CMK (cell line): ENCODE results near the gene PLXDC2.

Experiments
- DNase-seq: peaks from one replicate; pipeline ENCODE4 v3.0.0-alpha.2; 2010; ENCODE audit warnings: low read depth

Gene PLXDC2

DNA sequence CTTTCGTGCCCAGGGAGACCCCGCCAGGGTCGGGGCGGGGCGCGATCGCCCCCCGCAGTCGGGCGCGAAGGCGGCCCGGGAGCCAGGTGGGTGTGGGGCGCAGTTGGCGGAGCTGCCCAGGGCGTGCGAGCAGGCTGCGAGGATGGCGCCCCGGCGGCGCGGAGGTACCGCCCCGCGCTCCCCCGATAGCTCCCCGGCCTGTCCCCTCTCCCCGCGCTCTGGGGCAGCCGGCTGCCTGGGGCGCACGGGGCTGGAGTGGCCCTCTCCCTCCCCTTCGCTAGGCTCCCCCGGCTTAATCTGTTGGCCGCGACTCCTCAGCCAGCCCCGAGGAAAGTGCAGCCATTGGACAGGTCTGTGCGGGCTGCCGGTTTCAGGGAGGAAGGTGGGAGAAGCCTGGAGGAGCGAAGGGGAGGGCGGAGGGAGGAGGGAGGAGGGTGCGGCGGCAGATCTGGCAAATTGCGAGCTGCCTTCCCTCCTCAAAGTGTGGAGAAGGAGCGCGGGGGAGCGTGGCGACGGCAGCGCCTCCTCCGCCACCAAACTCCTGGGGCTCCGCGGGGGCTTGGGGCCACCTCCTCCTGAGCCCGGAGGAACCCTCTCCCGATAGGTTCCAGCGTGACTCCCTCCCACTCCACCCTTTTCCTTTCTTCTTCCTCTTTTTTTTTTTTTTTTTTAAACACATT lies 361 bp upstream of the PLXDC2 start:
- no peak for DNase-seq

DNA sequence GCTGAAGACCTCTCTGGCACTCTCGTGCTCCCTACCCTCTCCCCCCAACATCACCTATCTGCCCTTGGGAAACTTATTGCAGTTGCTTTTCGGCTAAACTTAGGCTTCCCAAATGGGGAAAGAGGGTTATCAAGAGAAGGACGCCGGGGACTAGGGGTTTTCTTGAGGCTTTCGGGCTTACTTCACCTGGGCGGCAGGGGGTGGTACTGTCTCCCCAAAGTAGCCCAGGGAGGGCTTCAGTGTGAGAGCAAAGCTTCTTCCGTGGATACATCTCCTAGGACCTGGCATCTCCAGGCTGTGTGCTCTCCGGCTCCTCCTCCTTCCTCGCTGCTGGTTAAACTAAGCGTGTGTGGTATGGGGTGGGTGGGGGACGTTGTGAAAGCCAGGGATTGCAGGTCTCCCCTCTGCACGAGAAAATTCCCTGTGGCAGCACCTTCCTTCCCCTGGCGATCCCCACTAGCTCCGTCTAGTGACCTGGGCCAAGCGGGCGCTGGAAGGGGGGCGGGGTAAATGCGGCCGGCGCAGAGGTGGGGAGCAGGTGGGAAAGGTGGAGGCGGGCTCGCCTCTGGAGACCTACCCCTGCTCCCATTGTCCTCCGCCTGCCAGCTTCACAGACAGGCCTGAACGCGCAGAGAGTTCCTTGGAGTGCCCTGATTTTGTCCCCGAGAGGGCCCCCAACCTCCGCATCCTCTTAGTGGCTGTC lies 1.1 kb downstream of the PLXDC2 start:
- no peak for DNase-seq

DNA sequence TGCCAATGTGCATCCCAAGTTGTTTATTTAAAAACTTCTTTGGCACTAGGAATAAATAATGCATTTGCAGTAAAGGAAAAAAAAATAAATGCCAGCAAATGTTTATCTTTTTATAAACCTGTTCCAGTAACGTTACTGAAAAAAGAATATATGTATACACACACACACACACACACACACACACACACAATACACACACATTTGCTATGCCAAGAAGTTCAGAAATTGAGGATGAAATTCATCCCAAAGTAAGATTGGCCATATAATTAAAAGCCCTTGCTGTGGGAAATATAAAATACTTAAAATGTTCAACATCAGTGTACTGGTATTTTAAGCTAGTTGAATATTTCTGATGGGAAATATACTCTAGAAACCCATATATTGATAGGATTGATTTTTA lies 2.6 kb downstream of the PLXDC2 start:
- no peak for DNase-seq

DNA sequence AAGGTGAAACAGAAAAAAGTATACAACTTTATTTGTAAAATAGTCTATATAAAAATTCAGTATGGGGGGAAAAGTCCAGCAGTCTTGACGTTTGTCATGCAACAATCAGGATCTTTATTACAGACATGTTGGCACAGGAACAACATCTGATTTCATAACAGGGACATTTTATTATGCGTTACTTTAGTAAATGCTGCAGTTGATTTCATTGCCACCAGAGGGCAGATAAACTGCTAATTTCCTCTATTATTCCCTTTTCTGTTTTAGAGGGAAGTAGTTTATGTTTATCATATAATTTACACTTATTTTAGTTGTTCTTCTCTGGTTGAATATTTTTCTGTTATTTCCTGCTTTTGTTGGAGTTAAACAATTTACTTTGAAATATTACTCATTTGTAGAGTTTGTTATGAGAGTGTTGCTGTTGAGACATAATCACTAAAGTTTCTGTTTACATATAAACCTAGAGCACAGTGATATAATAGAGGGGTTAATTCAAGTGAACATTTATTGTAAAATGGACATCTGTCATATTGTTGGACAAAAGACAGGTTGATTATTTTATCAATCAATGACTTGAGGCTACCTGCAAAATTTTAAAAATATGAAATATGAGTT lies 3.3 kb downstream of the PLXDC2 start:
- no peak for DNase-seq

DNA sequence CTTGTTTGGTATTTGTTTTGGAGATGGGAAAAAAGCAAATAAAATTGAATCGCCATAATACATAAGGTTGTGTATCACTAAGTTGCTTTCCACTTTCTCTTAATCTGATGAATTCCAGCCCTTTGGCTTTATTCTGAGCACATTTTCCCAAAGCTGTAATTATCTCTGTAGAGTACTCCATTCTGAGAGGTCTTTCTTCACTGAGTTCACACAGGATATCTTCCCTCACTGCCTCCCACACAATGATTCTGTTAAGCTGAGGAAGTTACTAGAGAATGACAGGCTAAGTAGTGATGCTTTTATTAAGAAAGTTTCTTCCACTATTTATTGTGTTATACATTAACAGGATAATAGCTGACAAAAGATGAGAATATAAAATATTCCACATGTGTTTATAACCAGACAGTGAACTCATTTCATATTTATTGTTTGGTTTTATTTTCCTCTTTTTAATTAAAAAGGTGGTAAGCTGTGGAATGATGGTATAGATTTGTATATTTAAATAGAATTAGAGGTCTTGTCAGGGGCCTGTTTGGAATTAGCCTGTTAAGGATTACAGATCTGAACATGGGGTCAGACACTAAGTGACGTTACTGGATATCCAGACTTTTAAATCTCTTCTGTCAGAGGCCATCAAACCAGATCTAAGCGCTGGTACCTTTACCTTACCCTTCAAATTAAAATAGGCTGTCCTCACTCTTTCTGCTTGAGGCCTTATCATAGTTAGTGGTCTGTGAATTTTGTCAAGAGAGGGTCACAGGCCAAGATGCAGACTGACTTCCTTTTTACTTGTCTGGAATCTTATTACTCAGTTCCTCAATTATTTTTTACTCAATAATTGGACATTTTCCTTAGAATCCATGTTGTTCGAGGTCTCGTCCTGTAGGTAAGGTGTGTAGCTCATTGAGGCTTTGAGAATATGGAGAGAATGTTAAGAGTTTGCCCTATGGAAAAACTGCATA lies 8.4 kb downstream of the PLXDC2 start:
- no peak for DNase-seq

DNA sequence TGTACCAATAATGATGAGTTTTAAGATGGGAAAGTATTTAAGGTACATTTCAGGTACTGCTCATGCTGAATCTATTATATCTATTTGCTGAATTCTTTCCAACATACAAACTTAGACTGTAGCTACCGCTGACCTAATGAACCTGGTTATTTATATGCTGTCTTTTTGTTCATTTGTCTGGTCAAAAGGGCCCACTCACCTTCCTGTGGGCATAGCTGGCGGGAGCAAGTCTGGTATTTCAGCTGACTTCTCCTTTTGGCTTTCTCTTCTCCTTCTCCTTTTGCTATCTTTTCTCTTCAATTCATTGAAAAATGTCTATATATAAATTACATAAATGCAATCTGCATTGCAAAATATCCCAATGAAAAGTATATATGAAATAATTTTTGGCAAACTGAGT lies 9.5 kb downstream of the PLXDC2 start:
- no peak for DNase-seq

DNA sequence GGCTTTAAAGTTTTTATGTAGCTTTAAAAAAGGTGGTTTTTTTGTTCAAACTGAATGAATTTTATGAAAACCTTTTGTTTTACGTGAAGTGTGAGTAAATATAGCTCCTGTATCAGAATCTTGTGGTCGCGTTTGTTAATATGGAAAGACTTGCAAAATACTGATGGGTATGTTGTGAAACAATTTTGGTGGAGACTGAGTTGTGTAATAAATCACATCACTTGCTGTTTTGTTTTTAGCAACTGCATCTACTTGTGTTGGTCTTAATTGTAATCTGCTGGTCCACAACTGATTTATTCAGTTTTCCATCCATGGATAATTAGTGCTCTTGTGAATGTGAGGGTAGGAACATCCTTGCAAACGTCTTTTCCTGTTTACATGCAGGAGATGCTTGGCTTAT lies 10.5 kb downstream of the PLXDC2 start:
- DNase-seq: no peak

DNA sequence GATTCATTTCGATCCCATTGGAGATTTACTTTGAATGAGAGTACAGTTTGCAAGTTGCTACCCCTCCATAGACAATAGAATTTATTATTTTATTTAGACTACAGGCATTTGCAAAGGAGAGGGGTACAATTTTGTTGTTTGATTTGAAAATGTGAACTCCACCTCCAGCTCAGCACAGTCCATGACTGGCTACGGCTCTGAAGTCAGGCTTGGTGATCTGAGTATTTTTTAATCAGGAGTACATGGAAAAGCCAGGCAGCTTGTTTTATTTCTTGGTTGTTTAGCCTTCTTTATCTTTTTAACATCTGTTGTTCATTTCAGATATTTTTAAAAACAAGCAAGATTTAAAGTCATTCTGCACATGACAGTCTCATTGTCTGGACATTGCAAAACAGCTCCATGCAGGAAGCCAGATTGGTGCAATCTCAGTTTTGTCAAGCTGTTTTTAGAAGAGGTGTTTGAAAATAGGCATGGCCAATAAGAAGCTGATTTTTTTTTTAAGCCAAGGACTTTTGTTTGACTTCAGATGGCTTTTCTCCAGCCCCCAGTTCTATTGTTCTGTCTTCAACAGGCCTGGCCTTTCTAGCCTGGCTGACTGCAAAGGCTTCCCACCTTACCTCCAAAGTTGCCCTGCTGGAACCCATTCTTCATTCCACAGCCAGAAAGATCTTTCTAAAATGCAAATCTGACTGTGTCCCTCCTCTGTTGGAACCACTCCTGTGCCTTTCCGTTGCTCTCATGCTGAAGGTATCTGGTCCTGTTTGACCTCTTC lies 12.2 kb downstream of the PLXDC2 start:
- DNase-seq: no peak

DNA sequence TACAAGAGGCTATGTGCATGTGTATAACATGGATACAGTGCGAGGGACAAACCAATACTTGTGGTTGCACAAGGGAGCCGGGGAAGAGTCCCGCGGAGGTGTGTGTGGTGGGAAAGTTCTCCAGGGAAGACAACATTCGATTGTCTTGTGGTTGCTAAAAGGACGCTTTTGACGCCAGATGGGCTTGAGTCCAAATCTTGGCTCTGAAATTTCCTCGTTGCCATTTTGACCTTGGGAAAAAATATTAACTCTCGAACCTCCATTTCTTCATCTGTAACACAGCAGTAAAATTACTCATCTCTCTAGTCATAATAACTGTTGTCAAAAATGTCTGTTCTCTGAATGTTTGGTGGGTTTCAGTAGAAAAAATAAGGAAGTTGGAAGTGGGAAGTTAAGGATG lies 16.5 kb downstream of the PLXDC2 start:
- DNase-seq: no peak

DNA sequence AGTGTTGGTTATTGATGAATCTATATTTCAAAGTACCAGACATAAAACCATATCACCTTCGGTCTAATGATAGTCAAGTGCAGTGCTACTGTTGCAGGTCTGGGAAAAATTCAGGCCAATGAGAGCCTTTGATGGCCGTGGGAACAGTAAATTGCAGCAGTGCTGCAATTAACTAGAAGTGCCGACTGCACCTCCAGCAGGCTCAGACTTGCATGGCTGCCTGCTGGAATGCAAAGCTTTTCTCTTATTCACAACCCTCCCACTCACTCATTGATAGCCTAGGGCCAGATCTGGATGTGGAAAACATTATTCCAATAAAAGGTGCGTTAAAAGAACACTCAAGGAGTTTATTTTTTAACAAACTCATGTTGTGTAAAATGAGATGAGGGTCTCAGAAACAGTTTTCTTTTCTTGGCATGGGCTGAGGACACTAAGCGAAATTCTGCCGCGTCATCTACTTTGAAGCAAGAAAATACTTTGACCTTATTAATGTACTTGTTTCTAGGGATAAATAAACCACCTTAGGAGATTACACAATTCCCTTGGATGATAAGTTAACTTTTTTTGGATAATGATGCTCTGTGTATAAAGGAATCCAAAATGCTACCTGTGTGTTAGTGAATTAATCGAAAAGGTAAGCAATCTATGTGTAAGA lies 17.1 kb downstream of the PLXDC2 start:
- DNase-seq: no peak

DNA sequence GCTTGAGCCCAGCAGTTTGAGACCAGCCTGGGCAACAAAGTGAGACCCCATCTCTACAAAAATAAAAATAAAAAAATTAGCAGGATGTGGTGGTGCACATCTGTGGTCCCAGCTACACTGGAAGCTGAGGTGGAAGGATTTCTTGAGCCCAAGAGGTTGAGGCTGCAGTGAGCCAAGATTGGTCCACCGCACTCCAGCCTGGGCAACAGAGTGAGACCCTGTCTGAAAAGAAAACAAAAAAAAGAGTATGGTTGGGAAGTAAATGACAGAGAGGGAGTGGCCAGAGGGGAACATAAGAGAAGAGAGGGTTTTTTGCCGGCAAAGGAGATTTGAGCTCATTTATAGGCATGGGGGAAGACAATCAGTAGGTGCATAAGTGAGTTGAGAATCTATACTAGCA lies 19.7 kb downstream of the PLXDC2 start:
- DNase-seq: no peak

DNA sequence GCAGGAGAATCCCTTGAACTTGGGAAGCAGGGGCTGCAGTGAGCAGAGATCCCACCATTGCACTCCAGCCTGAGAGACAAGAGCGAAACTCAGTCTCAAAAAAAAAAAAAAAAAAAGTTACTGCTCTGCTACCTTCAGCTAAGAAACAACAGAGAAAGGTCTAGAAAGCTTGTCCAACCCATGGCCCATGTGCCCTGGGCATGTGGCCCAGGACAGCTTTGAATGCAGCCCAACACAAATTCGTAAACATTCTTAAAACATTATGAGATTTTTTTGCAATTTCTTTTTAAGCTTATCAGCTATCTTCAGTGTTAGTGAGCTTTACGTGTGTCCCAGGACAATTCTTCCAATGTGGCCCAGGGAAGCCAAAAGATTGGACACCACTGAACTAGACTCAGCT lies 22.9 kb downstream of the PLXDC2 start:
- DNase-seq: no peak

DNA sequence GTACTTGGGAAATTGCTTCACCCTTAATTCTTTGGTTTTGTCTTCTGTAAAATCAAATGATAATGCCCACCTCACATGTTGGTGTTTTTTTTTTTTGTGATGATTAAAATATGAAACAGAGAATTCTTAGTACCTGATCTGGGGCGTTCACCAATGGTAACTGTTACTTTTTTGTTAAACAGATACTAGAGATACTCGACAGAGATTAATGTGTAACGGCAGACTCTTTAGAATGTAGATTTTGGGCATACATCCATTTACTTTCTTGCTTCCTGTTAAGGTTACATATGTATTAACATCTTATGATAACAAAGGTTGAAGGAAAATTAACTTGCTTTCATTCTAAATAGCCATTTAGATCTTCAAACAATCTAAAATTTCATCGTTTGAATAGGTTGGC lies 23.3 kb downstream of the PLXDC2 start:
- DNase-seq: no peak

DNA sequence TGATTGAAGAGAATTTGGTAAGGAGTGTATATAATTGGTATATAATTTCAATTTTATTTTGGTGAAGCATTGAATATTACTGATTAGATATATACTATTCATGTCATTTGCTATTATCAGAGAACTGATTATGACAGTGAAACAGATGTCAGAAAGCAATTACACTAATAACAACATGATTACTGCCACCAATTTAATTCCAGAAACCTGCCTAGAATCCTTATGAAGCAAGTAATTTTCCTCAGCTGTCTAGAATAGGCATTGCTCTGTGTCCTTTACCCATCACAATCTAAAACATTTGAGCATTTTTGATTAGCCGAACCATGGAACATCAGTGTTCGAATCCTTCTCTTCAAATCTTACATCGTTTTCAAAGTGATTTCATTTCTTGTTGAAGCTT lies 24.5 kb downstream of the PLXDC2 start:
- DNase-seq: no peak

DNA sequence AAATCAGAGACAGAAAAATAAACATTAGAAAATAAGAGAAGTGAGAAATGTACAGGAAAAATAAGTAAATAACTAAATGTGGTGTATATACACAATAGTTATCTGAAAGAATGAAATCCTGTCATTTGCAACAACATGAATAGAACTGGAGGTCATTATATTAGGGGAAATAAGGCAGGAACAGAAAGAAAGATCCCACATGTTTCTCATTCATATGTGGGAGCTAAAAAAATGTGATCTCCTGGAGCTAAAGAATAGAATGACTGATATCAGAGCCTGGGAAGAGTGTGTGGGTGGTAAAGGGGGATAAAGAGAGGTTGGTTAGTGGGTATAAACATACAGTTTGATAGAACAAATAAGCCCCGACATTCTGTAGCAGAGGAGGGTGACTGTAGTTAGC lies 27.3 kb downstream of the PLXDC2 start:
- no peak for DNase-seq

DNA sequence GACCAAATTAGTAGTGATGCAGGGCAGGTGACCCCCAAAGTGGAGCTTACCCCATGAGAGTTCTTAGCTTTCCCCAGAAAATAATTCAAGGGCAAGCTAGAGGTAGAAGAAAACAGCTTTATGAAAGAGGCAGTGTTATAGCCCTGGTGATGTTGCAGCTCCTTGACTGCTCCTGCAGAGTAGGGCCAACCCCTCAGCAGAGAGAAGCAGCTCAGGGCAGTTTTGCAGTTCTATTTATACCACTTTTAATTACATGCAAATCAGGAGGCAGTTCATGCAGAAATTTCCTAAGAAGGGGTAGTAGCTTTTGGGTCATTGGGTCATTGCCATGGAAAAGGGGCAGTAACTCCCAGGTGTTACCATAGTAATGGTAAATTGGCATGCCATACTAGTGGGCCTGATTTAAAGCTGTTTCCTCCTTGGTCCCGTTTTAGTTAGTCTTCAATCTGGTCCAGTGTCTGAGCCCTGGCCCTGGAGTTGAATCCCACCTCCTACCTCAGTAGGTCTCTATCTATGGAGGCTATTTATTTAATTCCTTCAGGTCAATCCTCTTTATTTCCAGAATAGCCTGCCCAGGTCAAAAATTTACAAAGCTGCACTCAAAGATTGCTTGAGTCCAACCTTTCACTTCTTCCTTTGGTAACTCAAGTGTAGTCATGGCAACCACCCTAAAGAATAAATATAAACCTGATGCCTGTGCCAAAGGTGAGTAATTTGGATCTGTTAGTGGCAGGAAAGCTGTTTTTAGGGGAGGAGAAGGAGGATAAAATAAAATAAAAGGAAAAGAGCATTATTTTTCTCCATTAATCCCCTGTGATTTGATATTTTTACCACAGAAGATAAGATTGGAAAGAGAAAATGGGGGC lies 29.5 kb downstream of the PLXDC2 start:
- DNase-seq: no peak

DNA sequence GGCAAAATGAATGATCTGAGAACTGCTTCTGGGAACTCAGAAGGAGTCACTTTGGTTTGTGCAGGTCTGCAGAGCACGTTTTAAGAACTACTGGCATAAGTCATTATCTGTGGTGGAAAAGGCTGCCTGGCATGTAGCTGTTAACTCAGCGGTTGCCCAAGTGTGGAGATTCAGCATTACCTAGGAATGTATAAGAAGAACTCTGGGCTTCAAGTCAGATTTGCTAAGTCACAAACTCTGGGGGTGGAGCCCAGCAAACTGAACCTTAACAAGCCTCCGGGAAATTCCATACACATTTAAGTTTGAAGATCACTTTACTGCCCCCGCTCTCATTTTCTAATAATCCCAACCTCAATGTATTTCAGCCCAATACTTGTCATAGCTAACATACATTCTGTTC lies 31.1 kb downstream of the PLXDC2 start:
- no peak for DNase-seq

DNA sequence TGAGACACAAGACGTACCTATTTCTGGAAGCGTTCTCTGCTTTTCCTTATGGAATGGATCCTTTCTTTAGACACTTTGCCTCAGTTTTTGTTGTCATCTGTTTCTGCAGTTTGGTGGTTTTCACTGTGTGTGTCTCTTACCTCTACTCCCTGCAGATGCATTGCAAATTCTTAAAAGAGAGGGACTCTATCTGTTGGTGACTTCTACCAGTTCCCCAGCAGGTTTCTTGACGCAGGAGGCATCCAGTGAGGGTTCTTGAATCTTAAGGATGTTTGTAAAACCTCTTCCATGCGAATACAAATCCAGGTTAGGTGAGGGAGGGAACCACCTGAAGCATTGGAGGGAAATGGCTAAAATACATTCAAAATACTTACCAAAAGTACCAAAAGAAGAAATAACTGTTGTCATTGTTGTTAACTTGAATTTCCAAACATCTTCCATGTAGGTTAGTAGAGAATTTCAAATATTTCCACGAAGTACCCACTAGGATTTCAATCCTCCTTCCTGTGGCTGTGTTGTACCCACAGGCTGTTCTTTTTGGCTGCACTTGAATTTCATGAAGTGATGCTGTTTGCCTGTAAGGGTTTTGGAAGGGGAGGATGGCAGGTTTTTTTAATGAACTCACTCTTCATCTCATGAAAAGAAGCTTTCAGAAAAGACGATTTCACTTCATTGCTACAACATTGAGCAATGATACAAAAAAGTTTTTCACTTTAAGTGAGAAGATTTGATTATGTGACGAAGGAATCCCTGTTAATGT lies 32.2 kb downstream of the PLXDC2 start:
- DNase-seq: no peak

DNA sequence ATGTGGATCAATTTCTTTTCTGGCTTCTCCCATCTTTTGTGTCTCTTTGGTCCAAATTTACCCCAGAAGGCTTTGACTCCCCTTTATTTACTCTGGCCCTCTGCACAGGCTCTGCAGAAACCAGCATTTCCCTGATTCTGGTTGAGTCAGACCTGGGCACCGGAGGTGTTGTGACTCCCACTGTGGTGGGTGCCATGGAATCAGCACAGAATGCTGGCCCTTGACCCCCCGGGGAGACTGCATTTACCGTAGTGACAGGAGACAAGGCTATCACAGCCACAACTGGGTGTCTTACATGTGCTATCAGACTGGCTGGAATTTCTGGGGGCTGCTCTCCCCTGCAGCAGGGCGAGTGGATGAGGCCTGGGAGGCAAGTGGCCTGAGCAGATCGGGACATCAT lies 37.6 kb downstream of the PLXDC2 start:
- DNase-seq: no peak
